H9 (cell line): ENCODE data around the gene LRP10. TPM values are rescaled to one million over a fixed set of nuclear protein-coding genes. Genes with fewer than 3 reads are reported as not detected.
A peak's percentile ranks its signal among the peaks of the same experiment; 100 is the strongest.

Source experiments
- DNase-seq: peaks from one replicate; pipeline ENCODE4 v3.0.0-alpha.2; 2017
- H2AFZ ChIP-seq: one replicate; pipeline ENCODE4 v1.6.1; 2013; ENCODE audit warnings: mild to moderate bottlenecking, low read length, control low read depth, moderate library complexity
- H2AK5ac ChIP-seq: 2 replicates; pipeline ENCODE4 v1.6.1; 2013; ENCODE audit warnings: low read length, control low read depth, mixed read lengths; ENCODE audit not compliant: insufficient read length
- H2BK120ac ChIP-seq: one replicate; pipeline ENCODE4 v1.6.1; 2013; ENCODE audit warnings: low read depth, mild to moderate bottlenecking, low read length, control low read depth, inconsistent platforms; ENCODE audit not compliant: poor library complexity, severe bottlenecking
- H2BK12ac ChIP-seq: 2 replicates; pipeline ENCODE4 v1.6.1; 2013; ENCODE audit warnings: low read length, control low read depth, mixed read lengths, low read depth; ENCODE audit not compliant: insufficient read length
- H2BK15ac ChIP-seq: 2 replicates; pipeline ENCODE4 v1.6.1; 2013; ENCODE audit warnings: low read depth, low read length, control low read depth
- H2BK20ac ChIP-seq: one replicate; pipeline ENCODE4 v1.6.1; 2013; ENCODE audit warnings: low read depth, mild to moderate bottlenecking, low read length, control low read depth, inconsistent platforms; ENCODE audit not compliant: poor library complexity, severe bottlenecking
- H2BK5ac ChIP-seq: 2 replicates; pipeline ENCODE4 v1.6.1; 2013; ENCODE audit warnings: low read length, control low read depth, mixed read lengths; ENCODE audit not compliant: insufficient read length
- H3K14ac ChIP-seq: 2 replicates; pipeline ENCODE4 v1.6.1; 2013; ENCODE audit warnings: low read length, control low read depth; ENCODE audit not compliant: insufficient read depth
- H3K18ac ChIP-seq: 2 replicates; pipeline ENCODE4 v1.6.1; 2013; ENCODE audit warnings: low read depth, mild to moderate bottlenecking, mixed read lengths, low read length, control low read depth; ENCODE audit not compliant: insufficient read length
- H3K23ac ChIP-seq: 2 replicates; pipeline ENCODE4 v1.6.1; 2013; ENCODE audit warnings: low read length, control low read depth, mixed read lengths, low read depth; ENCODE audit not compliant: insufficient read length
- H3K23me2 ChIP-seq: 2 replicates; pipeline ENCODE4 v1.6.1; 2013; ENCODE audit warnings: low read depth, mild to moderate bottlenecking, mixed read lengths, low read length, control low read depth; ENCODE audit not compliant: insufficient read length, poor library complexity, severe bottlenecking
- H3K27ac ChIP-seq: 2 replicates; pipeline ENCODE4 v1.5.1; 2013; ENCODE audit warnings: low read length, control low read depth, mixed read lengths, low read depth; ENCODE audit not compliant: insufficient read length
- H3K27me3 ChIP-seq: 2 replicates; pipeline ENCODE4 v1.6.1; 2013; ENCODE audit warnings: low read length, control low read depth, inconsistent platforms; ENCODE audit not compliant: insufficient read depth
- H3K4ac ChIP-seq: 2 replicates; pipeline ENCODE4 v1.6.1; 2013; ENCODE audit warnings: low read depth, mild to moderate bottlenecking, control low read depth, inconsistent platforms, low read length, moderate library complexity
- H3K4me1 ChIP-seq: 2 replicates; pipeline ENCODE4 v1.6.1; 2013; ENCODE audit warnings: low read length, control low read depth, inconsistent platforms; ENCODE audit not compliant: insufficient read depth
- H3K4me2 ChIP-seq: 2 replicates; pipeline ENCODE4 v1.6.1; 2013; ENCODE audit warnings: low read length, control low read depth, mixed read lengths; ENCODE audit not compliant: insufficient read length, insufficient read depth
- H3K56ac ChIP-seq: 2 replicates; pipeline ENCODE4 v1.6.1; 2013; ENCODE audit warnings: low read depth, mild to moderate bottlenecking, mixed read lengths, low read length, control low read depth; ENCODE audit not compliant: insufficient read length
- H3K79me1 ChIP-seq: 2 replicates; pipeline ENCODE4 v1.6.1; 2013; ENCODE audit warnings: low read depth, mild to moderate bottlenecking, moderate library complexity, low read length, control low read depth, inconsistent platforms; ENCODE audit not compliant: insufficient read depth, poor library complexity, severe bottlenecking
- H3K79me2 ChIP-seq: 2 replicates; pipeline ENCODE4 v1.6.1; 2013; ENCODE audit warnings: low read length, control low read depth, inconsistent platforms; ENCODE audit not compliant: insufficient read depth
- H3K9ac ChIP-seq: 2 replicates; pipeline ENCODE4 v1.6.1; 2013; ENCODE audit warnings: low read length, control low read depth, mixed read lengths; ENCODE audit not compliant: insufficient read length; ENCODE audit errors: extremely low read depth
- H3K9me3 ChIP-seq: one replicate; pipeline ENCODE4 v1.6.1; 2013; ENCODE audit warnings: low read depth, low read length, inconsistent platforms; ENCODE audit not compliant: control insufficient read depth
- H3T11ph ChIP-seq: one replicate; pipeline ENCODE4 v1.6.1; 2013; ENCODE audit warnings: mild to moderate bottlenecking, low read length, control low read depth, inconsistent platforms
- H4K20me1 ChIP-seq: one replicate; pipeline ENCODE4 v1.6.1; 2013; ENCODE audit not compliant: control insufficient read depth, insufficient read length, insufficient read depth
- H4K5ac ChIP-seq: 2 replicates; pipeline ENCODE4 v1.6.1; 2013; ENCODE audit warnings: low read depth, mild to moderate bottlenecking, mixed read lengths, low read length, control low read depth; ENCODE audit not compliant: insufficient read length
- H4K8ac ChIP-seq: replicated peaks from 2 replicates; pipeline ENCODE4 v1.6.1; 2013; ENCODE audit warnings: low read length, control low read depth, mixed read lengths, low read depth; ENCODE audit not compliant: insufficient read length
- H4K91ac ChIP-seq: 2 replicates; pipeline ENCODE4 v1.6.1; 2013; ENCODE audit warnings: low read depth, mild to moderate bottlenecking, moderate library complexity, mixed read lengths, low read length, control low read depth; ENCODE audit not compliant: insufficient read length
- H3K27ac Mint-ChIP-seq, 3 experiments: 2 replicates in 2 of 3; 3 replicates in 1 of 3; pipeline ENCODE4 v1.8.0; 2020 to 2021; ENCODE audit warnings: mixed read lengths in 3 of 3, mild to moderate bottlenecking in 1 of 3, moderate library complexity in 1 of 3
- H3K27me3 Mint-ChIP-seq: 2 replicates; pipeline ENCODE4 v1.8.0; 2021; ENCODE audit warnings: low read depth, mild to moderate bottlenecking, moderate library complexity, mixed read lengths
- H3K36me3 Mint-ChIP-seq, 3 experiments: 2 replicates in 2 of 3; 3 replicates in 1 of 3; pipeline ENCODE4 v1.8.0; 2020 to 2021; ENCODE audit warnings: low read depth in 3 of 3, mixed read lengths in 3 of 3; ENCODE audit not compliant: insufficient read depth in 1 of 3
- H3K4me1 Mint-ChIP-seq, 2 experiments: 2 replicates each; pipeline ENCODE4 v1.8.0; 2020; ENCODE audit warnings: mixed read lengths in 2 of 2
- H3K4me3 Mint-ChIP-seq, 2 experiments: 2 replicates in 1 of 2; 3 replicates in 1 of 2; pipeline ENCODE4 v1.8.0; 2020 to 2021; ENCODE audit warnings: mild to moderate bottlenecking in 2 of 2, mixed read lengths in 2 of 2, moderate library complexity in 1 of 2
- H3K9me3 Mint-ChIP-seq, 2 experiments: 2 replicates in 1 of 2; 3 replicates in 1 of 2; pipeline ENCODE4 v1.8.0; 2020; ENCODE audit warnings: mild to moderate bottlenecking in 2 of 2, mixed read lengths in 2 of 2, moderate library complexity in 1 of 2
- WGBS: extraction: QIAGEN DNeasy Blood & Tissue Kit; methylation state at CpG from one replicate; pipeline ENCODE4 v1.1.7; 2013; ENCODE audit warnings: missing lambda C conversion rate, low lambda C conversion rate, mixed read lengths; ENCODE audit not compliant: insufficient read length; ENCODE audit errors: extremely low coverage; 5-methylcytosine and 5-hydroxymethylcytosine counted together
- total RNA-seq: library from RNA; stranded (reverse); gene quantifications from 2 replicates; pipeline ENCODE4 v1.2.1, GENCODE V29; 2021
- TF ChIP-seq, protein P1 (sequence below): fragments of 200-600 bp; sonication (generic); conservative IDR thresholded peaks from 3 replicates; pipeline ENCODE4 v1.8.0; 2021; ENCODE audit warnings: antibody characterized with exemption, mild to moderate bottlenecking

The LRP10 gene
- total RNA-seq, 1 experiment from 2014 or later = 13.3 TPM

DNA sequence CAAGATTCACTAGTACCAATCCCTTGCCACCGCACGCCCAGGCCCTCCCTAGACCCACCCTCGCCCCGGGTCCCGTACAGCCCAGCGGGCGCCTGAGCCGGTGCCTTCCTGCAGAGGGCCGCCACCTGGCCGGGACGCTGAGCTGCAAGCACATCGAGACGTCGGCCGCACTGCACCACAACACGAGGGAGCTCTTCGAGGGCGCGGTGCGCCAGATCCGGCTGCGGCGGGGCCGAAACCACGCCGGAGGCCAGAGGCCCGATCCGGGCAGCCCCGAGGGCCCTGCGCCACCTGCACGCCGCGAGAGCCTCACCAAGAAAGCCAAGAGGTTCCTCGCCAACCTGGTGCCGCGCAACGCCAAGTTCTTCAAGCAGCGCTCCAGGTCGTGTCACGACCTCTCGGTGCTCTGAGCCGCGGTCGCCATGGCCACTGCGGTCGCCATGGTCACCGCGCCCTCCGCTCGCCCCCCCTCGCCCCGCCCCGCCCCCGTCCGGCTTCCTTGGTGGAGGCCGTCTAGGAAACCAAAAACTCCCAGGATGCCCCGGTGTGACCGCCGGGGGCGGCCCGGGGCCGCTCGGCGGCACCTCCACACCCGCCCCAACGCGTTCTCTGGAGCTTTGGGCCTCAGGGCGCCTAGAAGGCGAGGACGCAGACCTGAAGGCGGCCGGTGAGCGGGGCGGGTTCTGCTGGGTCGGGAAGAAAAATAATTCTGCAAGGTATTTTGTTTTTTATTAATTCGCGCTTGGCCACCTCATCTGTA is 15.1 kb downstream of the LRP10 start:
- H3K4ac ChIP-seq = no peak overlapping the region; the same call in 1 of the 2 replicates
- peak; percentile 92 for DNase-seq
- no peaks in the 10 kb centered on the region; the same call in 1 of the 2 replicates for H3K4me1 ChIP-seq
- H3K4me2 ChIP-seq = peak overlapping the region; percentile 73
- H3K9me3 ChIP-seq = no peaks in the 10 kb centered on the region
- TF ChIP-seq, protein P1, sequence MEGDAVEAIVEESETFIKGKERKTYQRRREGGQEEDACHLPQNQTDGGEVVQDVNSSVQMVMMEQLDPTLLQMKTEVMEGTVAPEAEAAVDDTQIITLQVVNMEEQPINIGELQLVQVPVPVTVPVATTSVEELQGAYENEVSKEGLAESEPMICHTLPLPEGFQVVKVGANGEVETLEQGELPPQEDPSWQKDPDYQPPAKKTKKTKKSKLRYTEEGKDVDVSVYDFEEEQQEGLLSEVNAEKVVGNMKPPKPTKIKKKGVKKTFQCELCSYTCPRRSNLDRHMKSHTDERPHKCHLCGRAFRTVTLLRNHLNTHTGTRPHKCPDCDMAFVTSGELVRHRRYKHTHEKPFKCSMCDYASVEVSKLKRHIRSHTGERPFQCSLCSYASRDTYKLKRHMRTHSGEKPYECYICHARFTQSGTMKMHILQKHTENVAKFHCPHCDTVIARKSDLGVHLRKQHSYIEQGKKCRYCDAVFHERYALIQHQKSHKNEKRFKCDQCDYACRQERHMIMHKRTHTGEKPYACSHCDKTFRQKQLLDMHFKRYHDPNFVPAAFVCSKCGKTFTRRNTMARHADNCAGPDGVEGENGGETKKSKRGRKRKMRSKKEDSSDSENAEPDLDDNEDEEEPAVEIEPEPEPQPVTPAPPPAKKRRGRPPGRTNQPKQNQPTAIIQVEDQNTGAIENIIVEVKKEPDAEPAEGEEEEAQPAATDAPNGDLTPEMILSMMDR = peak; percentile 40; the same call in 2 of the 3 replicates
- no peak overlapping the region for H2AK5ac ChIP-seq
- peaks cover 3% of the 10 kb centered on the region; the same call in 1 of the 2 replicates for H3K27me3 ChIP-seq
- peak overlapping the region; percentile 52 for H3K18ac ChIP-seq
- H3K23ac ChIP-seq = no peak overlapping the region
- no peak overlapping the region for H2BK20ac ChIP-seq
- H3K36me3 Mint-ChIP-seq = peaks cover 0 to 11% (median 6%) of the 10 kb centered on the region in 3 experiments; a peak in 3 of 7 replicates
- H3K27me3 Mint-ChIP-seq = peaks cover 37% of the 10 kb centered on the region
- H3K9ac ChIP-seq = peak overlapping the region; percentile 45
- H3K27ac ChIP-seq = no peak overlapping the region
- no peak overlapping the region for H4K5ac ChIP-seq
- WGBS = no CpG with 5 or more reads among the region's 77 CpGs
- H4K20me1 ChIP-seq = no peaks in the 10 kb centered on the region
- no peak overlapping the region for H4K91ac ChIP-seq
- H3K14ac ChIP-seq = peak overlapping the region; percentile 69
- H2BK120ac ChIP-seq = no peak overlapping the region
- no peaks in the 10 kb centered on the region for H3K79me2 ChIP-seq
- no peaks in the 10 kb centered on the region for H3K79me1 ChIP-seq
- H3K23me2 ChIP-seq = peaks cover 13% of the 10 kb centered on the region
- no peak overlapping the region for H3T11ph ChIP-seq
- H3K56ac ChIP-seq = no peak overlapping the region
- no peaks in the 10 kb centered on the region; a peak in 1 of 5 replicates for H3K9me3 Mint-ChIP-seq
- H3K4me3 Mint-ChIP-seq = peak overlapping the region; percentile 87 to 93
- H2BK5ac ChIP-seq = no peak overlapping the region
- H3K27ac Mint-ChIP-seq = peak overlapping the region; percentile 84 to 98 (median 97); a peak in 6 of 7 replicates
- H2BK12ac ChIP-seq = no peak overlapping the region
- no peak overlapping the region for H2AFZ ChIP-seq
- H2BK15ac ChIP-seq = no peak overlapping the region
- H4K8ac ChIP-seq = no peak overlapping the region
- peaks cover 35 to 39% of the 10 kb centered on the region in 2 experiments for H3K4me1 Mint-ChIP-seq
